Tibial nerve (tissue), 4 donors: ENCODE results near the gene TTC39A. TPM values are rescaled to one million over a fixed set of nuclear protein-coding genes. Genes with fewer than 3 reads are reported as not detected.

Experiments
- DNase-seq, 2 donors: peaks; one replicate each; pipeline ENCODE4 v3.0.0-alpha.2; 2019; ENCODE audit warnings: low spot score in 2 of 2
- H3K27ac ChIP-seq, 4 donors: fragments of 200-600 bp; sonication (generic) in 3 of 4; one replicate each; pipeline ENCODE4 v1.5.1; 2017 to 2019; ENCODE audit warnings: mild to moderate bottlenecking in 1 of 4
- H3K27me3 ChIP-seq, 2 donors: fragments of 200-600 bp; sonication (generic) in 1 of 2; one replicate each; pipeline versions ENCODE4 v1.5.1 to v1.6.0; 2017 to 2019
- H3K36me3 ChIP-seq, 3 donors: fragments of 200-600 bp; sonication (generic); one replicate each; pipeline ENCODE4 v1.5.1; 2018 to 2019
- H3K4me1 ChIP-seq, 4 donors: fragments of 200-600 bp; sonication (generic) in 3 of 4; one replicate each; pipeline ENCODE4 v1.5.1; 2017 to 2019
- H3K4me3 ChIP-seq, 4 donors: fragments of 200-600 bp; sonication (generic) in 3 of 4; one replicate each; pipeline ENCODE4 v1.5.1; 2017 to 2019; ENCODE audit warnings: mild to moderate bottlenecking in 1 of 4, moderate library complexity in 1 of 4
- H3K9me3 ChIP-seq, 4 donors: fragments of 200-600 bp; sonication (generic) in 3 of 4; one replicate each; pipeline ENCODE4 v1.5.1; 2017 to 2019
- EP300 ChIP-seq, 2 donors: sonication (generic); formaldehyde crosslinking; IDR thresholded peaks; one replicate each; pipeline ENCODE4 v1.6.1; 2017; ENCODE audit warnings: antibody characterized with exemption in 2 of 2, mild to moderate bottlenecking in 1 of 2
- POLR2A ChIP-seq, 2 donors: fragments of 450-650 bp; IDR thresholded peaks; one replicate each; pipeline ENCODE4 v1.6.1; 2017; ENCODE audit warnings: antibody characterized with exemption in 2 of 2, mild to moderate bottlenecking in 2 of 2, moderate library complexity in 2 of 2
- WGBS, 2 donors: methylation state at CpG; one replicate each; pipeline ENCODE4 v1.1.5; 2018; 5-methylcytosine and 5-hydroxymethylcytosine counted together
- total RNA-seq, 4 donors: library from RNA; depleted of rRNA; stranded (reverse); fragments of >200 nt; gene quantifications; one replicate each; pipeline ENCODE4 v1.1.0, GENCODE V29; 2016
- TF ChIP-seq, protein P1 (sequence below), 5 experiments: fragments of 200-600 bp in 3 of 5; fragments of 450-650 bp in 2 of 5; sonication (generic) in 3 of 5; IDR thresholded peaks; one replicate each; pipeline ENCODE4 v1.5.1; 2016 to 2019; ENCODE audit warnings: antibody characterized with exemption in 5 of 5, mild to moderate bottlenecking in 3 of 5, moderate library complexity in 2 of 5

TTC39A gene
- total RNA-seq, 4 donors from 2014 or later, result 0.20 to 2.4 (median 0.84) TPM; not detected in 1

- H3K36me3 ChIP-seq, result no peaks in the 10 kb centered on the region
Observed at GRCh38 chr1:51316846-51317120, 13.6 kb downstream of the TTC39A start.

GRCh38 chr1:51316113-51316845 is 14.1 kb downstream of the TTC39A start:
- no peaks in the 10 kb centered on the region for H3K27me3 ChIP-seq
- no peaks in the 10 kb centered on the region for H3K36me3 ChIP-seq
- TF ChIP-seq EP300 (IDR thresholded peaks at IDR 0.05), result no peak
- TF ChIP-seq POLR2A (IDR thresholded peaks at IDR 0.05), result no peak
- TF ChIP-seq, protein P1, sequence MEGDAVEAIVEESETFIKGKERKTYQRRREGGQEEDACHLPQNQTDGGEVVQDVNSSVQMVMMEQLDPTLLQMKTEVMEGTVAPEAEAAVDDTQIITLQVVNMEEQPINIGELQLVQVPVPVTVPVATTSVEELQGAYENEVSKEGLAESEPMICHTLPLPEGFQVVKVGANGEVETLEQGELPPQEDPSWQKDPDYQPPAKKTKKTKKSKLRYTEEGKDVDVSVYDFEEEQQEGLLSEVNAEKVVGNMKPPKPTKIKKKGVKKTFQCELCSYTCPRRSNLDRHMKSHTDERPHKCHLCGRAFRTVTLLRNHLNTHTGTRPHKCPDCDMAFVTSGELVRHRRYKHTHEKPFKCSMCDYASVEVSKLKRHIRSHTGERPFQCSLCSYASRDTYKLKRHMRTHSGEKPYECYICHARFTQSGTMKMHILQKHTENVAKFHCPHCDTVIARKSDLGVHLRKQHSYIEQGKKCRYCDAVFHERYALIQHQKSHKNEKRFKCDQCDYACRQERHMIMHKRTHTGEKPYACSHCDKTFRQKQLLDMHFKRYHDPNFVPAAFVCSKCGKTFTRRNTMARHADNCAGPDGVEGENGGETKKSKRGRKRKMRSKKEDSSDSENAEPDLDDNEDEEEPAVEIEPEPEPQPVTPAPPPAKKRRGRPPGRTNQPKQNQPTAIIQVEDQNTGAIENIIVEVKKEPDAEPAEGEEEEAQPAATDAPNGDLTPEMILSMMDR (IDR thresholded peaks at IDR 0.05), result no peak
- H3K9me3 ChIP-seq, result no peaks in the 10 kb centered on the region
- no peaks in the 10 kb centered on the region for H3K4me1 ChIP-seq
- 90 to 91% methylated on average over 9 of the region's 9 CpGs for WGBS, 2 donors
- H3K27ac ChIP-seq, result no peak overlapping the region
- no peak for DNase-seq
- H3K4me3 ChIP-seq, result no peak overlapping the region

More at GRCh38 chr1:51316846-51317120, 13.6 kb downstream of the TTC39A start:
- Histone ChIP-seq H3K4me1 (no peaks in the 10 kb centered on the region), H3K4me3 (no peak overlapping the region), H3K9me3 (no peaks in the 10 kb centered on the region), H3K27ac (no peak overlapping the region), H3K27me3 (no peaks in the 10 kb centered on the region)
- TF ChIP-seq POLR2A (IDR thresholded peaks at IDR 0.05) (no peak), EP300 (IDR thresholded peaks at IDR 0.05) (no peak)
- TF ChIP-seq, protein P1 (IDR thresholded peaks at IDR 0.05), result no peak
- no peak for DNase-seq
- WGBS, 2 donors, result 68 to 86% methylated on average over 4 of the region's 4 CpGs

GRCh38 chr1:51314974-51315373 is 15.4 kb downstream of the TTC39A start:
- no peaks in the 10 kb centered on the region for H3K36me3 ChIP-seq
- no peak for DNase-seq
- TF ChIP-seq EP300 (IDR thresholded peaks at IDR 0.05) (no peak), POLR2A (IDR thresholded peaks at IDR 0.05) (no peak)
- TF ChIP-seq, protein P1 (IDR thresholded peaks at IDR 0.05), result no peak
- no peaks in the 10 kb centered on the region for H3K27me3 ChIP-seq
- H3K27ac ChIP-seq, result no peak overlapping the region
- H3K4me3 ChIP-seq, result no peak overlapping the region
- no peaks in the 10 kb centered on the region for H3K4me1 ChIP-seq
- H3K9me3 ChIP-seq, result no peaks in the 10 kb centered on the region
- WGBS, 2 donors, result 61 to 69% methylated on average over 3 of the region's 3 CpGs

- Histone ChIP-seq H3K4me3 (no peak overlapping the region), H3K9me3 (no peaks in the 10 kb centered on the region), H3K27me3 (no peaks in the 10 kb centered on the region), H3K4me1 (no peaks in the 10 kb centered on the region), H3K36me3 (no peaks in the 10 kb centered on the region), H3K27ac (no peak overlapping the region)
- no peak for DNase-seq
- 72 to 88% methylated on average over 10 to 12 of the region's 12 CpGs for WGBS, 2 donors
- TF ChIP-seq, protein P1 (IDR thresholded peaks at IDR 0.05), result no peak
Observed at GRCh38 chr1:51313961-51314777, 16.2 kb downstream of the TTC39A start.

DNA sequence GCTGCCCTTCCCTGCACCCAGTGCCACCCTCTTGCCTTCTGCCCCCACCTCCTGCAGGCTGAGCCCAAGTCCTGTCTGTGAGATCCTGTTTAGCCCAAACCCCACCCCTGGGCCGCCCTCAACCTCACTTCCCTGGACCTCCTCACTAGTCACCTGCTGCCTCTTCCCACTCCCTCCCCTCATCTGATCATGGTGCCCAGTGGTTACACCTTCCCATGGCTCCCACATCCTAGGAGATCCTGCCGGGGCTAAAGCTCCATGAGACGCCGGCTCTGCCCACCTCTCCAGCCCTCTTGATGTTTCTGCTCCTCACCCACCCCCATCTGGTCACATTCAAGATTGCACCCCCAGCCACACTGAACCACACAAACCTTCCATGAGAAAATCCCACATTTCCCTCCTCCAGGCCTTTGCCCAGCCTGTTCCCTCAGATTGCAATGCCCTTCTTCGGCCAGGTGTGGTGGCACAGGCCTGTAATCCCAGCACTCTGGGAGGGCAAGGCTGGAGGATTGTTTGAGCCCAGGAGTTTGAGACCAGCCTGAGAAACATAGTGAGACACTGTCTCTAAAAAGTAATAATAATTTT is 17.0 kb downstream of the TTC39A start:
- 82 to 83% methylated on average over 5 of the region's 5 CpGs for WGBS, 2 donors
- Histone ChIP-seq H3K27me3 (no peaks in the 10 kb centered on the region), H3K36me3 (no peaks in the 10 kb centered on the region), H3K27ac (no peak overlapping the region), H3K9me3 (no peaks in the 10 kb centered on the region), H3K4me1 (no peaks in the 10 kb centered on the region), H3K4me3 (no peak overlapping the region)
- DNase-seq, result no peak
- no peak for TF ChIP-seq POLR2A (IDR thresholded peaks at IDR 0.05)
- TF ChIP-seq, protein P1 (IDR thresholded peaks at IDR 0.05), result no peak
- TF ChIP-seq EP300 (IDR thresholded peaks at IDR 0.05), result no peak
